GF-D8 (cell line): ENCODE results near the gene MPL.
"Not testable (repeated sequence)": the region's sequence is repeated elsewhere in the genome, so short reads cannot be mapped to it uniquely, and the experiment has no call there.

ENCODE experiments used
- DNase-seq: peaks from one replicate; lab custom pipeline; 2025; lab: John Stamatoyannopoulos, UW

The MPL gene

DNA sequence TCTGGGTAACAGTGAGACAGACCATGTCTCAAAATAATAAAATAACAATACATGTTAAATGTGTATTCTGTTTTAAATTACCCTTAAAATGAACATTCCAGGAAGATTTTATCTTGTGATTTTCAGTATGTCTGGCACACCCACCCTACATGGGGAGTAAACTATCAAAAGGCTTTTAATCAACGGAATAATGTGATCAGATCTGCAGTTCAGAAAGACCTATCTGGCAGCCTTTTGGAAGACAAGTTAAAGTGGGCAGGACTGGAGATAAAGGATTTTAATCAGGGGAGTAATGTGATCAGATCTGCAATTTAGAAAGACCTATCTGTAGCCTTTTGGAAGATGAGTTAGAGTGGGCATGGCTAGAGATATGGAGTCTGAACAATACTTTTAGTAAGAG is 41.9 kb downstream of the MPL start:
- DNase-seq: no peak

DNA sequence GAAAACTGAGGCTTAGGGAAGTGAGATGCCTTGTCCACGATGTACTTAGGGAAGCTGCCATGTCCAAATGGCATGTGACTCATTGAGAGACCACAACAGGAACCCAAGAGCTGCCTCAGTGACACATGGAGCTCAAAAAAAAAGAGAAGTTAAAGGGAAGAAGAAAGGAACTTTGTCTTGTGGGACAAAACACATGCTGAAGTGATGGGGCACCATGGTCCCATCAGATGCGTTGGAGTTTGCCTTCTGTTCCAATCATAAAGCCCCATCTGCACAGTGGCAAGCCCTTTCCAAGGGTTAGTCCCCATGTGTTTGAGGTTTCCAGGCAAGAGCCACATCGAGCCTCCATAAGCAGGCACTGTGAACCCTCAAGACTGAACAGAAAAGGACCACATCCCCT is 44.0 kb downstream of the MPL start:
- DNase-seq: peak; percentile 34

DNA sequence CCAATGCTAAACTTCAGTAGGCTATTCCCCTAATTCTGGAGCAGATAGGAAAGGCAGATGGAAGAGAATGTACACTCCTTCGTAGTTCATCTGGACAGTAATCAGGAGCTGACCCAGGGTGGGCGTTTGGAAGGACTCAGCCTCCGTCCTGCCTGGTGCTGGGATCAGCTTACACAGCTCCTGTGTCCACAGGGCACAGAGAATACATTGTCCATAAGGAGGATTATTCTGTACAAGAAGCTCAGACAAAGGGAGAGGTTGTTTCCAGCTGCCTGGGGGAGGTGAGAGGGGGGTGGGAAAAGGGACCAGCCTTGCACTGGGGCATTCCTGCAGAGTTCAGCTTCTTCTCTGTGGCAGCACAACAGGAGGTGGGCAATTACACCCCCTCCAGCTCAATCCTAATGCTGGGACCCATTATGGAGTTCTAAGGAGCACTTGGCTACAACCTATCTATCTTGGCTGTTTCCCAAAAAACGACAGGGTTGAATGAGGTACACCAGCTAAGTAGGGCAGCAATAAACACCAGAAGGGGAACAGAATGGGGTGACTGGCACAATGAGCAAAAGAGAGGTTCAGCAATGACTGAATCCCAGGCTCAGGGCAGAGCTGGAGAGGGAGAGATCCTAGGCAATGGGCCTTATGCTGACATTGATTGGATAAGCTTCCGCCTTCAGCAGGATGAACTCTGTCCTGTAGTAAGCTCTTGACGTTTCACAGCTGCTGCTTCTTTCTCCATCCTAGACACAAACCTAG is 44.6 kb downstream of the MPL start:
- no peak for DNase-seq

DNA sequence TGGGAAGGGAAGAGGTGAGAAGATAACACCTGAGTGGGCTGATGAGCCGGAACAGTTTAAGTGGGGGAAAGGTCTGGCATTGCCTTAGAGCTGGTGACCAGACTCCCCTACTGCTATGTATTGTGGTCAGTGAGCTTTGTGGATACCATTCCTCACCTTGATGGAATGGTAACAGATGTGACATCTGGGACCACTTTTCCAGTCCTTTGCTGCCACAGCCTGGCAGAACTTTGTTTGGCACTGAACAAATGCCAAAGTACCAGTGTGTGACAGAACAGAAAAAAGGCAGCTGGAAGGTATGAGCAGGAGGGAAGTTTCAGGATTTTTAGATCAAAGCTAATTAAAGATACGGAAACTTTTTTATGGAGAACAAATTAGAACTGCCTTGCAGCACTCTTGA is 45.8 kb downstream of the MPL start:
- no peak for DNase-seq

DNA sequence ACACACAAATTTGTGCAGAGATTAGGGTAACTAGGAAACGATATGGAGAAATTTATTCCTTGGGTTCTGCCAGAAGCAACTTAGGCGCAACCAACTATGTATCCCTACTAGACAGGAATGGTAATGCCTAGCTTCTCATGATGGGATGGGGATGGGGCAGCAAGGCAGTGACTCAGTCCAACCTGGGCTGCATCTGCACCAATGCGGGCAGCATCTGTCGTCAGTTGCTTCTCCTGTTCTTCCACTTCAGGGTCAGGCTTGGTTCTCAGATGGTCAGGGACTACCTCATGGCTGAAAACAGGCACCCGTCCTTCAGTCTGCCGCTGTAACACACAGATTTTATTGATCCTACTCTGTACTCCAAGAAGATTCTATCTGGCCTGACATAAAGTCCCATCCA is 49.1 kb downstream of the MPL start:
- no peak for DNase-seq

DNA sequence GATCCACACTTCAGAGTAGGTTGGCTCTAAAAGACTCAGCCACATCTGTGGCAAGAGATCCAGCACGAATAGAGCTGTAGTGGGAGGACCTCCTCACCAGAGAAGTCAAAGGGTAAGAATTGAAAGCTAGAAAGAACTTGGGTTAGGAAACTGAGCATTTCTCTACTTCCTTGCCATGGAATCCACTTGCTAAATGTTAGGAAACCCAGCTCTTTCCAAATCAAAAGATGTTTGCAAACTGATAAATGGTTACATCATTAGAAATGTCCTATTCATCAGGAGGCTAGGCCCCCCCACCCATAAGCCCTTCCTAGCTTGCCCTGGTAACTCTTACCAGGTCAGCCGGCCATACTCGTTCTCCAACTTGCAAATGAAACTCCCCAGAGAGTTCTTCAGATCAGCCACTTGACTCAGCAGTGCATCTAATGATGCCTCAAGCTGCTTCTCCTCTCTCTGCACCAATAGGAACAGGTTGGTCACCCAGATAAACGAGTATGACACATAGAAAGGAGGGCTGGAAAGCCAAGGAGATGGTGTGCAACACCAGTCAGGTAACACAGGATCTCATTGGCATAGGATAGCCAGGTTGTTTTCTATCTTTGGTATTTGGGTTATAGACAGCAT is 50.5 kb downstream of the MPL start:
- no peak for DNase-seq

DNA sequence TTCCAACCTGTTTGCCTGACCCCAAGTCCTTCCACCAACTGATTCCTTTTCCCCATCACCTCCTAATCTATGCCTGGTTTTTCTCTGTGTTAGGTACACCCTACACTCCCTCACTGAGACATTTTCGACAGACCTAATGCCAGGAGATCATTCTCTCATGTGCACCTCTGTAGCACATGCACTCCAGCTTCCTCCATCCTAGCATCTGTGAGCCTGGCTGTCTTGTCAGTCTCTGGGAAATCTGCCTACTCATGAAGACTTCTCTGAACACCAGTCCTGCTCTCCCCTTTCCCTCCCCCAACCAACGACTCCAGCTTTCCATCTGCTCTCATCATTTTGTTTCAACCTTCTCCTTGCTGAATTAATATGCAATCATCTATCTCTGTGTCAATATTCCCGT is 51.0 kb downstream of the MPL start:
- no peak for DNase-seq

DNA sequence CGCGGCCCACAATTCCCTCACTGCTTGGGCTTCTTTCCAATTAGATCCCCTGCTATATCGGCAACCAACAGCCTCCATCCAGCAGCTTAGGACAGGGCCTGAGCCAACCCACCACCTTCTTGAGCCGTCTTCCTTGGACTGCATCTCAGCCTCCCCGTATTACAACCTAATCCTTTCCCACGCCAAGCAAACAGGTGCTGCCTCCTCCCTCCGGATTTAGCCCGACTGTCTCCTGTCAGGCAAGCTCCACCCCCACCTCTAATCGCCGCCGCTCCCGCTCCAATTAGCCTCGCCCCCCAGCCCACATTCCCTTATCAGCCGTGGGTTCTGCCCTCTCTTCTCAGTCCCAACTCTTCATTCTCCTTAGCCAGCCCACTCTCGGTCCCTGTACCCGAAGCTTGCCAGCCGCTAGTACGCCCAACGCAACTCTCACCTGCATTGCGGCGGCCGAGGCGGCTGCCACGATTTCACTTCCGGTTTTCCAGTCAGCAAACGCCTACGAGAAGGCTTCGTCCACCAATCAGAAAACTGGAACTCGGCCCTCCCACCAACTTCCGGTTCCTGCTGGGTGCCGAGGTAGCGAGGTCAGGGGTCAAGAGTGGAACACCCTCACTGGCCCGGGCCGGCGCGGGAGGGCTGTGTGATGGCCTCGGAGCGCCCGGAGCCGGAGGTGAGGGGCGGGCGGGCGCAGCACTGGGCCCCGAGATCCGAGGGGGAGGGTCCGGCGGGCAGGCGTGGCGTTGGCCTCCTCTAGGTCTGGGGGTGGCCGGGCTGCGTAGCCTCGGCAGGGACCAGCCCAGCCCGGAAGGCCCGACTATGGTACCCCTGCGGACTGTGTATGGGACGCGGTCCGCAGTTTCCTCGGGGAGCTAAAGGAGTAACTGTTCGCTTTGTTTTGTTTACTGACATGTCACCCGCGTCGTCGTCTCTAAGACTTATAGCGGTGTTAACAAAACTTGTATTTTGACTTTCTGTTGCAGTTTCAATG is 52.0 kb downstream of the MPL start, which contains the start of the genes MED8 and SZT2:
TSS of gene MED8 (minus strand) at position 475 of the 988 bp plus-strand sequence. CDS start at position 439, 36 bp downstream.
TSS of gene SZT2 (plus strand) at position 574 of the 988 bp plus-strand sequence. CDS start at position 644, 70 bp downstream.
- peak; percentile 80 for DNase-seq

DNA sequence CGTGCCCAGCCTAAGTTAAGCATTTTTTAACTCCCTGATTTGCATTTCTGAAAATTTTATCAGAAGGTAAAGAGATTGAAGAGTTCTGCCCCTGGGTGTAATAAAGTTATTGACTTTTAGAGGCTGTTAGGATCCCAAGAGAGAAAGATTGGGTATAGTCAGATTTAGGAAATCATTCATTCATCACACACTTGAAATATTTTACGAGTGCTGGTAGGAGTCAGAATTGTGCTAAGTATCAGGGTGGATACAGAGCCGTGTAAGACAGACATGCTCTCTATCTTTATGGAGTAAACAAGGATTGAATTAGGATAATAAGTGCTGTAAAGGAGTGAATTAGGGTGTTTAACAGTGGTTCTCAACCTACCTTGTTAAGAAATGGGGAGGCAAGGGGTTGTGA is 55.1 kb downstream of the MPL start:
- DNase-seq: no peak

DNA sequence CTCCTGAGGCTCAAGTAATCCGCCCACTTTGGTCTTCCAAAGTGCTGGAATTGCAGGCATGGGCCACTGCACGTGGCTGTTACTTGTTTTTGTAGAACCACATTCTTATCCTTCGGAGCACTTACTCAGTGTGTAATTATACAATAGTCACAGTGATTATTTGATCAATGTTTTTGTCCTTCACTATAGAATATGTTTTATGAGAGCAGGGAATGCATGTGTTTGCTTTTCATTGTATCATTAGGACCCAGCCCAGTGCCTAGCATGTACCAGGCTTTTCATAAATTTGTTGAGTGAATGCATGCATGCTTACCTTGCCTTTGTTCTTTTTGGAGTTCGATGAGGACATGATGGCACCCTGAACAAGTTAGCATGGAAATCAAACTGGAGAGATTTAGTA is 57.9 kb downstream of the MPL start:
- no peak for DNase-seq

DNA sequence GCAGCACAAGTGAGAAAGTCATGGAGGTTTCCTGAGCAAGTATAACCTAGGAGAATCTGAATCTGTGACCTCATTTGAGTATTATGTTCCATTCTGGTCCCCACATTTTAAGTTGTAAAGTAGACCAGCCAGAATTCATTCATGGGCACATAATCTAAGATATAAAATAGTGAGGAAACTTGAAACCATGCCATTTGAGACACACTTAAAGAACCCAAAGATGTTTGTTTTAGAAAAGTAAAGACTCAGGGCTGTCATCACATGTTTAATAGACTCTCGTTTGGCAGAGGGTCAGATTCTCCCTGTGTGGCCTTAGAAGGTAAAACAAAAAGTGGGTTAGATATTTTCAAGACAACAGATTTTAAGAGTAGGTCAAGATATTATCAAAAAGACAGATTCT is 58.4 kb downstream of the MPL start:
- no peak for DNase-seq

DNA sequence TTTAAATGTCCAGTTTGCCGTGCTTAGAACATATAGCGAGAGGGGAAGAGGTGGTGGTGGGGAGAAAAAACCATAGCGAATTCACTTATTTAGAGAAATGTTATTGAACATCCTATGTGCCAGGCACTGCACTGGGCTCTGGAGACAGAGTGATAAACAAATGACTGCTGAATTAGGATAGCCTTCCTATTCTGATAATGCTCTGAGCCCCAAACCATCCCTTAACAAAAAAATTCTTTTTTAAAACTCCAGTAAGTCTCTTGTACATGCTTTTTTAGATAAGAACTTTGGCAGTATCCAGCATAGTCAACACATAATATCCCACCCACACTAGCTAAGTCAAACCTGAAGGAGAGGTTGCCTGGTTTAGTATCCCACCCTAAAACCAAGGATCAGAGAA is 60.6 kb downstream of the MPL start:
- DNase-seq: no peak

DNA sequence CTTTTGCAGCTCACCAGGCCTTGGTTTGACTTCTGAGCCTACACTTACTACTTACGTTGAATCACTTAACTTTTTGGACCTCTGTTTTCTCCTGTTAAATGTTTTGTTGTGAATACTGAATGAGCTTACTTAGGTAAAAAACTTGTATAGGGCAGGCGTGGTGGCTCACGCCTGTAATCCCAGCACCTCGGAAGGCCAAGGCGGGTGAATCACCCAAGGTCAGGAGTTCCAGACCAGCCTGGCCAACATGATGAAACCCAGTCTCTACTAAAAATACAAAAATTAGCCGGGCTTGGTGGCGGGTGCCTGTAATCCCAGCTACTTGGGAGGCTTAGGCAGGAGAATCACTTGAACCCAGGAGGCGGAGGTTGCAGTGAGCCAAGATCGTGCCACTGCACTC is 62.8 kb downstream of the MPL start:
- not testable (repeated sequence) for DNase-seq

DNA sequence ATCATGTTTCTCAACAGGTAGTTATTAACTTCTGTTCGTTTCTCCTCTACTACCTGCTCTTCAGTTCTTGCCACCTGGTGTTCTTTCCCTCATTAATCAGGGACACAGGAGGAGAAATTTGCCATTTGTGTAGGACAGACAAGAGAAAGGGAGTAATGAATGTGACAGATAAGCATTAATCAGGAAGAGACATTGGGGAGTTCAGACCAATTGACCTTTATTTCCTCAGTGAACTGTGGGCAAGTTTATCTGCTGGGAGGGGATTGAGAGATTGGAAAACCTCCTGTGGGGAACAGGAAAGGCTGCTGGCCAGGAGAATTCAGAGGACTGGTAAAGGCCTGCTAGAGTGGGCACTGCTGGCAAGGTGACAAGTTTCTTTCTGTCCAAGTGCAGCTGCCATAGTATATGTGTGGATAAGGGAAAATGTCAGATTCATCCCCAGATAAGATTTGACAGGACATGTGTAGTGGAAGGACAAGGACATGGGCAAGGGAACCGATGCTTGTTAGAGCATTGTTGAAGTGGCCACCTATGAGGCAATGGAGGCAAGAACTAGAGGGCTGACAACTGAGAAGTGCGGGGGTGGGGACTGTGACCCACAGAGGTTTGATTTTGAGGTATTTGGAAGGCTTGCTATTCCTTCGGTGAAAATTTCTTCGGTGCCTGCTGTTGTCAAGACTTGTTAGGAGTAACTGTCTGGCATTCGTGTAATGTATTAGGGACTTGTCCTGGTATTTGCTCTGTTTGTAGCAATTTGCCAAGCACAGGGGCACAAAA is 64.7 kb downstream of the MPL start:
- DNase-seq: no peak
